ENCODE data around the gene LAMA5.

GRCh38 chr20:62357681-62358080, 9.4 kb downstream of the LAMA5 start:
- TF ChIP-seq CTCF (IDR thresholded peaks at IDR 0.05; ENCODE audit: borderline replicate concordance, extremely low read depth, low read length, poor library complexity, severe bottlenecking) (no peak), EZH2 (IDR thresholded peaks at IDR 0.05; ENCODE audit: borderline replicate concordance, low read depth, low read length, severe bottlenecking) (no peak)
